Retina (tissue), 1 donor: ENCODE results near the gene GSTCD.
"Not testable (repeated sequence)": the region's sequence is repeated elsewhere in the genome, so short reads cannot be mapped to it uniquely, and the experiment has no call there.

ENCODE experiments used
- DNase-seq: peaks from one replicate; pipeline ENCODE4 v3.0.0-alpha.2; 2016

GSTCD gene

GRCh38 chr4:105719204-105719603, 10.6 kb downstream of the GSTCD start:
- DNase-seq = no peak

- DNase-seq = no peak
These were observed 17.0 kb downstream of the GSTCD start for GRCh38 chr4:105725623-105726022.

- DNase-seq = not testable (repeated sequence)
These were observed 21.3 kb downstream of the GSTCD start for GRCh38 chr4:105729895-105730294.

GRCh38 chr4:105735217-105735616, 26.6 kb downstream of the GSTCD start:
- DNase-seq = not testable (repeated sequence)

GRCh38 chr4:105741548-105741947, 33.0 kb downstream of the GSTCD start:
- DNase-seq = no peak

- no peak for DNase-seq
These were observed 39.6 kb downstream of the GSTCD start for GRCh38 chr4:105748222-105748621.

GRCh38 chr4:105751718-105752299, 43.2 kb downstream of the GSTCD start:
- no peak for DNase-seq

GRCh38 chr4:105753361-105753760, 44.8 kb downstream of the GSTCD start:
- DNase-seq = no peak

- DNase-seq = no peak
These were observed 46.8 kb downstream of the GSTCD start for GRCh38 chr4:105755375-105755774.

- no peak for DNase-seq
These were observed 50.4 kb downstream of the GSTCD start for GRCh38 chr4:105758958-105759357.

- DNase-seq = no peak
These were observed 57.3 kb downstream of the GSTCD start for GRCh38 chr4:105765690-105766407.

GRCh38 chr4:105767579-105767978, 59.0 kb downstream of the GSTCD start:
- no peak for DNase-seq

GRCh38 chr4:105770524-105770923, 61.9 kb downstream of the GSTCD start:
- not testable (repeated sequence) for DNase-seq

GRCh38 chr4:105772065-105772464, 63.5 kb downstream of the GSTCD start:
- DNase-seq = not testable (repeated sequence)

GRCh38 chr4:105775760-105776415, 67.3 kb downstream of the GSTCD start:
- DNase-seq = not testable (repeated sequence)

GRCh38 chr4:105780176-105780575, 71.6 kb downstream of the GSTCD start:
- DNase-seq = peak; percentile 13

- no peak for DNase-seq
These were observed 76.2 kb downstream of the GSTCD start for GRCh38 chr4:105784761-105785160.

- no peak for DNase-seq
These were observed 77.2 kb downstream of the GSTCD start for GRCh38 chr4:105785792-105786191.

GRCh38 chr4:105786748-105787147, 78.2 kb downstream of the GSTCD start:
- no peak for DNase-seq

GRCh38 chr4:105797225-105797624, 88.6 kb downstream of the GSTCD start:
- DNase-seq = no peak

- DNase-seq = no peak
These were observed 97.0 kb downstream of the GSTCD start for GRCh38 chr4:105805501-105806120.

- no peak for DNase-seq
These were observed 98.9 kb downstream of the GSTCD start for GRCh38 chr4:105807496-105807895.

GRCh38 chr4:105808030-105808749, 99.6 kb downstream of the GSTCD start:
- no peak for DNase-seq
